HG03175 (cell line): ENCODE data around the gene C11orf58.

Experiments
- ATAC-seq: cut with Tn5 transposase; IDR thresholded peaks from one replicate; pipeline ENCODE4 v1.9.1; 2021; ENCODE audit warnings: mild to moderate bottlenecking, moderate library complexity; ENCODE audit not compliant: unreplicated experiment

Gene C11orf58

DNA sequence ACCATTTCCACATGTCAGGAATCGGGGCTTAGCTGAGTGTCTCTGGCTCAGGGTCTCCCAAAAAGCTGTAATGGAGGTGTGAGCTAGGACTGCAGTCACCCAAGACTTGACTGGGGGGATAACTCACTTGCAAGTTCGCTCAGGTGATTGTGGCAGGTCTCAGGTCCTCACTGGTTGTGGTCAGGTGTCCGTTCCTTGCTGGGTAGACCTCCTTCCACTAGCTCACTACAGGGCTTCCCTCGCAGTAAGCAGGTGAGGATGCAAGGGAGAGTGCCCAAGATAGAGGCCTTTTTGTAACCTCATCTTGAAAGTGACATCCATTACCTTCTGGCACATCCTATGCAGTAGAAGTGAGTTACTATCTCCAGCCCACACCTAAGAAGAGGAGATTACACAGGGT lies 29.5 kb downstream of the C11orf58 start:
- no peak for ATAC-seq

DNA sequence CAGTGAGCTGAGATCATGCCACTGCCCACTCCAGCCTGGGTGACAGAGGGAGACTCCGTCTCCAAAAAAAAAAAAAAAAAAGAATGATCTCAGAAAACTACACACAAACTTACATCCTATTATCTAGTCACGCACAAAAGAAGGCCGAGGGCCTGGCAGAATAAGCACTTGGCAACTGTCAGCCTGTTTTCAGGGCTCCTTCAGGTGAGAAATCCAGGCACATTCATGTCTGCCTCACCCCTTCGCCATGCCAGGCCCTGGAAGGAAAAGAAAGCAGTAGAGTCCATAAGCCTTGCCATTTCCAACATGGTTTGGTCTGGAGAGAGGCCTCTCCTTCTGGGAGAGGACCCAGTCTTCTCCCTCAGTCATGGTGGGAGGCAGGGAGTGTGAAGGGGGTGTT lies 30.9 kb downstream of the C11orf58 start:
- ATAC-seq: no peak

DNA sequence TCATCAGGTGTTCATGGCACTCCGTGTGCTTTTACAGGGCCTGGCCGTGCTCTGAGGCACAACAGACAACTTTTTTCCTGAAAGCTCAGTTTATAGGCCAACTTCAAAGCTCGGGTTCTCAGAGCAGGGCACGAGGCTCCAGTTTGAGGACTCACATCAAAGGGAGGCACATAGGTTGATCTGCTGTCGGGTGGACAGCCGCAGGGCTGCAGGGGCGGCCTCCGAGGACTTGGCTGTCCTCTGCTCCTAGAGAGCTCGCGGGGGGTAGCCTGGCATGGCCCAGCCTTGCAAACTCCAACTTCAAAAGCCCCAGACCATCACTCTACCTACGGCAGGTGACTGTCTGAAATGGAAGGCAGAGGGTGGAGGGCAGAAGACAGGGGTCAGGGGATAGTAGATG lies 31.6 kb downstream of the C11orf58 start:
- no peak for ATAC-seq

DNA sequence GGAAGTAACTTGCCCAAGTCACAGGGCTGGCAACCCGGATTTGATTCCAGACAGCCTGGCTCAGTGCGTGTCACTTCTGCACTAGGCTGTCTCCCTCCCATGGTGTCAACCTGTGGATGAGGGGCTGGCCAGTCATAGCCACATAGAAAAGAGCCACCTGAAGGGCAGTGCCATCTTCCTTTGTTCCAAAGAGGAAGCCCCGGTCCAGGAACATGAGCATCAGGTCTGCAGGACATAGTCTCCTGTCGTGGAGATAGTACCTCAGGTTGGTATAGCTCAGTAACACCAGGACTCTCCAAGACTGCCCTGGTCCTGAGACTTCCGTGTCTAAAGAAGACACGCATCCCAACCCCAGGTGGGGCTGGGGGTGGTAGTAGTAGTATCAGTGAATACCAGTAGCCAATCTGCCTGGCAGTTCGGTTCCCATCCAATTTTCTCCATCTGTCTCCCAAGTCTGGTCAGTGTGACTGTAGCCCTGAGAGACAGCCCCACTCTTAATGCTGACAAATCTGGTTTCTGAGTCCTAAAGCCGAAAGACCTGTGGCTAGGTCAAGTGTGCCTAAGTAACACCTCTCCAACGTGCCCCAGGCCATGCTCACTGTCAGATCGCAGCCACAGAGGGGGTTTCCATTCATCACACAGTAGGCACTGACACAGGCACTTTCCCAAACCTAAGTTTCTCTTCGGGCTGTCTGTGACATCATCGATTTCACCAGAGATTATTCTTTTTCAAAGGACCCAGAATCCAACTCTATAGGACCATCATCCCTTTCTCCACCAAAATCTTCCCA lies 33.1 kb downstream of the C11orf58 start:
- no peak for ATAC-seq

DNA sequence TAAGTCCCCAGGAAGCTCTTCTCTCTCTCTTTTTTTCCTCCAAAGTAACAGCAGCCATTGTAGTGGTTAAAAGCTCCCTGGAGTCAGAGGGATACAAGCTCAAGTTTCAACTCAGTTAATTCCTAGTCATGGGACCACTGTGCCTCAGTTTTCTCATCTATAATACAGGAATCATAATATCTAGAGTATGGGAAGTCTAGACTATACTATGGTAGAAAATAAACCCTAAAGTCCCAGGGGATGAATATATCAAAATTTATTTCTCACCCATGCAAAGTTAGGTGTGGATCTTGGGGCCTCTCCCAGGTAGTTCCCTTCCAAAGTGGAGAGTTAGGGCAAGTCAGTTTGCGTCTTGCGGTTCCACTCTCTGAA lies 33.7 kb downstream of the C11orf58 start:
- no peak for ATAC-seq

DNA sequence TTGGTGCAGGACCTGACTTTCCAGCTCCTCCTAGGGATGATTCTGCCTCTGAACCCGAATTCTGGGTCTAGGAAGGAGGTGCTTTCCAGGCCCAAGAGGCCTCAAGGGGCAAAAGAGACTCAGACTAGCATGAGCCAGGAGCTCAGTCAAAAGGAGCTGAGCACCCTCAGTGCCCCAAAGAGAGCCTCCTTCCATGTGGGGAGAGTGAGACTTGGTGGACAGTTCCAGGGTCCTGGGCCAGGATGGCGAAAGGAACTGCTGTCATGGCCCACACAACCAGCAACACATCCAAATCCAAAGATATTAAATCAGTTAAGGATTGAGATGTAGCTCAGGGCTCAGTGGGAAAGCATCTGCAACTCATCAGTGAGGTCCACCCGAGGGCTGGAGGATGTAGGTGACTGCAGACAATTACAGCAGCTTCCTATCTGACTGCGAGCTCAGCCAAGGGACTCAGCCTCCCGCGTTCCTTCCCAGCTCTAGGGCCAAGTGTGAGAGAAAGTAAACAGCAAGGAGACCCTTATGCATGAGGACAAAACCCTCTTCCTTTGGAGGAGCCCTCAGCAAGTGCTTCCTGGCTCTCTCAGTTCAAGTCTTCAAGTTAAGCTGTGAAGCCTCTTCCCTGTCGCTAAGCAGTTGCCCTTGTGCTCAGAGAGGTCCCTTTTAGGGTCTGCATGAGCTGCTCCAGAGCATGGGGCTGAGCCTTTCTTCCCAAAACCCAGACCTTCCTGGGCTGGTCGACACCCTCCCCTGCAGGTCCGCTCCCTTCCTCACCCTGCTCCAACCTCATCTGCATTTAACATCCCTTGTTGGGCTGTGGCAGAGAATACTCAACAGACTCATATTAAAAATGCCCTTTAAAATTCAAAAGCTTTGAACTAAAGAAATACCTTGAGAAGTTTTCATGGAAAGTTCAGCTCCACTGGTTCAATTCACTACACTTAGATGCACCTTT lies 35.8 kb downstream of the C11orf58 start:
- no peak for ATAC-seq

DNA sequence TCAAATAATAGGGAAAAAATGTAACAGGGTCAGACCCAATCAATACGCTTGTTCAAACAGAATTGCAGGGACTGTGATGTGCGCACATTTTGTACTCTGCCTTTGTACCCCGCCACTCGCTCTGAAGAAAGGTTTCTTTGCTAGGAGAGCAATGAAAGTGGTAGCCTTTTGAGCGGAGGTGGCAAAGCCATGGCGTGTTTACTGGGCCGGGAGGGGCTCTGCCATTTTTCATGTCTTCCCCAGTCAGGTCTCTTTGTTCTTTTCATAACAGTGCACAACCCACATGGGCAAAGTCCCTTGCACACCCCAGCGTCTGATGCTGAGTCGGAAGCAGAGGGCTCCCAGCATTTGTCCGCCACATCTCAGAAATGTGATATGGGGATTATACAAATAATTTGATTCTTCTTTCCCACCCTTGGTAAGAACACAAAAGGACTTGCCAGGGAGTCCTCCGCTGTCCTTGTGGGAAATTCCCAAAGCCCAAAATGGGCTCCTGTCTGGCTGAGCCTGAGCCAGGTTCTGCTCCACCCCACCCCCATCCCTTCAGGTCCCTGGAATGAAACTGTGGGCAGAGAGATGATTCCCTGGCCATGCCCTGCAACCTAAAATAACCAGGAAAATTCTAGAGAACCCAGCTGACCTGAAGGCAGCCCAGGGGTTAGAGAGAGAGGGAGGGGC lies 36.6 kb downstream of the C11orf58 start:
- no peak for ATAC-seq

DNA sequence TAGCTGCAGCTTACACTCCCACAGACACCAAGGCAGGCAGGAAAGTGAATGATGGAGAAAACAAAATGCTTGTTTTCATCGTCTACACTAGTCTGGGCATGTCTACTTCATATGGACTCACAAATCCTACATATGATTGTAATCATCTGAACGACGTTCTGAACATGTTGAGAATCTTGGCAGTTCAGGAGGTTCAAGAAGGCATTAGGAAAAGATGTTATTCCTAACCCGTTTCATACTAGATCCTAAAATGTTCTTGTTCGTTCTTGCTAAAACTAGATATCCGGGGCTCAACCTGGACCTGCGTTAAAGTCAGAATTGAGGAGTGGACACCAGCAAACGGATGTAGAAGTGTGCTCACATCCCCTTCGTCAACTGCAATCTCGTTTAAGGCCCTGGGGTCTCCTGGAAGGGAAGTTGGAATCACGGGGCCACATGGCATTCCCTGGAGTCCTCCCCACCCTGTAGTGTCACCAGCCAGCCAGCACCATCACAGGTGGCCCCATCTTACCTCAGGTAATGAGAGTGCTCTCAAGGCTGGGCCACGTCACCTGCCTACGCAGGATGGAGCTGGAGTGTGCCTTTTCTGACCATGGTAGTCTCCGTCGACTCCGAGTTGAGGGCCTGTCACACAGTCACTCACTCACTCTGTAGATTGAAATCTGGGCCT lies 37.3 kb downstream of the C11orf58 start:
- ATAC-seq: no peak

DNA sequence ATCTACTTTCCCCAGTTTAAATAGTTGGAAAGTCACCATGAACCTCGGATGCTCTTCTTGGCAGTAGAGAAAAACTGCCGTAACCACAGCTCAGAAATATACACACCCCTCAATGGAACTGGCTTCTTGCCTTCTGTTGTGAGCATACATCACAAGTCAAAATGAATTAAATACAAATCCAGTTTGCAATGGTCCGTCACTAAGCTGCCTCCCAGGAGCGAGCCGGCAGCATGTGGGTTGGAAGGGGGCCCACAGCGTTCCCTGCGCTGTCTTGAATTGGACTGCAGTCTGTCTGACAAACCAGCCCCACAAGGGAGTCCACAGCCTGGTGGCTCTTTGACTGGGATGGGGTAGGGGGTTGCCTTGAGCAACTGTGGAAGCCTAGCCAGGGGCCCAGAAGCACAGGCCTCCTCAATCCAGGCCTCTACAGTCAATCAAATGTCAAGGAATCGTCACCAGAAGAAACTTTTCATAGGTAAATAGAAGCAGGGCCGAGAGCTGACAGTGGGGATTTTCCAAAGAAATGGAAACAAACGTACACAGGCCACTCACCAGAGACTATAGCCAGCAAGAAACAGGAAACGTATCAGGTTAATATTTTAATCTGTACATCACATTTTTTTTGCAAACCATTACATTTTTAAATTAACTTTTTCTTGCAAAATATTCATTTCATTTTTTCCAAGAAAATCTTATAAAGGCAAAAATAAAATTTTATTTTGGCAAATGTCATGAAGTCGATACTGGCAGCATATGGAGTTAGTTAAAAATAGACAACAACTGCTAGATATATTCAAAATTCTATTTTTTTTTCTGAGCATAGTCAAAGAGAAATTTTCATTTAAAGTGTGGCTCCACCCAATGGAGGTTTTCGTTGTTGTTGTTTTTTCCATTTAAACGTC lies 38.5 kb downstream of the C11orf58 start:
- no peak for ATAC-seq

DNA sequence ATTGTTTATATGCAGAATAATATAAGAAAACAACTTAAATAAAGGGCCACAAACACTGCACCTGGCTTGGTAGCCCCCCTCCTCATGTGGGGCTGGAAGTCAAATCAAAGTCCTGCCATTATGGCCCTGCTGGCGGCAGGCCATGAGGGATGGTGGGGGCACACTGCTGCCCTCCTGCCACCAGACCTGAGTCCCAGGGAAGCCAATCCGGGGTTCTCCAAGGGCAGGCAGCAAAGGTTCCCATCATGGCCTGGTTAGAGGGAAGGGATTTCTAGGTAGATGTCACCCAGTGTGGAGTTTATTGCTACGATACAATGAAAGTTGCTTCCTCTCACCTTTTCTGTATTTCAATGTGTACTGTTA lies 39.1 kb downstream of the C11orf58 start:
- ATAC-seq: no peak

DNA sequence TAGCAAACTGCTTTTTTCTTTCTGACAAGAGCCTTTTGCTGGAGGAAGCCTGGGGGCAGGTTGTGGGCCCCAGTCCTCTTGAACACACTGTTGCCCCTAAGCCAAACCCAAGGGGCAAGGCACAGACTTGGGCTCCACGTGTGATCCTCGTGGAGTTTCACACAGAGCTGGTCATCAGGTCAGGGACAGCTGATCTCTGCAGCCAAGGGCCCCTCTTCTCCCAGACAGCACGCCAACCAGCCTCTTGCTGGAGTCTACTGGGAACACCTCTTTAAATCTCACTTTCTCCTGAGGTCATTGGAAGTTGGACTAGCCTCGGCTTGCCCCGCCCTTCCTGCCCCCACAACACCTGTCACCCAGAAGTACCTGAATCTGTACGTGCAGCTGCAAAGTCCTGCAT lies 39.8 kb downstream of the C11orf58 start:
- ATAC-seq: no peak

DNA sequence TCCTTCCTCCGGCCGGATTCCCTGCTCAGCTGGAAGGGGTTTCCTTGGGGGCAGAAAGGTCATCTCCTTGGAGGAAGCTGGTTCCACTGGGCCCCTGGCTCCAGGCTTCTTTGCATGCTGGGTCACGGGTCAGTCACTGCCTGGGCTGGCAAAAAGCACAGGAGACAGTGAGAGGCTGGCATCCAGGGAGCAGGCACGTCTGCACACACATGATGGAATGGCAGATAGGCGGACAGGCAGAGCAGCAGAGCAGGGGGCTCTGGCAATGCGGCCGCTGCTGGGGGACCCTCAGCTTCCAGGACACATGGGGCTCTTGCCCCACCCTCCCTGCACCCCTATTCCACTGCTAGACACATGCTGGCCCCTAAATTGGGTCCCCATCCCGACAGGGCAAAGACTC lies 40.4 kb downstream of the C11orf58 start:
- no peak for ATAC-seq

DNA sequence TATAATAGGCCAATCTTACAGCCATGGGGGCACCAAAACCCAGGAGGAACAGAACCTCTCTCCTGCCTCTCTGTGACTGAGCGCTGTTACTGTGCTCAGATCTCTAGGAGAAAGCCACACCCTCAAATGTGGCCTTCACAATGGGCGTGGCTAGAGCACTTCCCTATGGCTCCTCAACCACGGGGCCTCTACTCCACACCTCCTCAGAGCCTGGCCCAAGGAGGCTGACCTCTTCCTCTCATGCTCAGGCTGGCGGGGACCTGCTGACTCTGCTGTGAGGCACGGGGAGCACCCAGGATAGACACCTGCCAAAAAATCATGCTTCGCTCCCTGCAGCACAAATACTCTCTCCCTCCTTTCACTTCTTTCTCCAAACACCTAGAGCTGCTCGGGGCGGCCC lies 41.0 kb downstream of the C11orf58 start:
- no peak for ATAC-seq

DNA sequence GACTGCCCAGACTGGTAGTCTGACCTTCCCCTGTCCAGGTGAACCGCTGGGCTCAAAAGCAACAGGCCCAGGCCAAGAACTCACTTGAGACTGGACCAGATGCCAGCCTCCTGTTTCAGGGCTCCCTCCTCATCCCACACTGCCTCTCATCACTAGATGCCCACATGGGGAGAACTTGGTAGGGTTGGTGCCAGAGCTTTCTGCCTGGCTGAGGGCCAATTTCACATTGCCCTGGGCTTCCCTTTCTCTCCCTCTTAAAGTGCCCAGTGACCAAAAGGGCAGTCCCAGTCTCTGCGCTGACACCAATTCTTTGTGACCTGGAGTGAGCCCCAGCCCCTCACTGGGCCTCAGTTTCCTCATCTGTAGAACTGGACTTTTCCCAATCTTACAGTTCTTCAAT lies 41.7 kb downstream of the C11orf58 start:
- ATAC-seq: no peak

DNA sequence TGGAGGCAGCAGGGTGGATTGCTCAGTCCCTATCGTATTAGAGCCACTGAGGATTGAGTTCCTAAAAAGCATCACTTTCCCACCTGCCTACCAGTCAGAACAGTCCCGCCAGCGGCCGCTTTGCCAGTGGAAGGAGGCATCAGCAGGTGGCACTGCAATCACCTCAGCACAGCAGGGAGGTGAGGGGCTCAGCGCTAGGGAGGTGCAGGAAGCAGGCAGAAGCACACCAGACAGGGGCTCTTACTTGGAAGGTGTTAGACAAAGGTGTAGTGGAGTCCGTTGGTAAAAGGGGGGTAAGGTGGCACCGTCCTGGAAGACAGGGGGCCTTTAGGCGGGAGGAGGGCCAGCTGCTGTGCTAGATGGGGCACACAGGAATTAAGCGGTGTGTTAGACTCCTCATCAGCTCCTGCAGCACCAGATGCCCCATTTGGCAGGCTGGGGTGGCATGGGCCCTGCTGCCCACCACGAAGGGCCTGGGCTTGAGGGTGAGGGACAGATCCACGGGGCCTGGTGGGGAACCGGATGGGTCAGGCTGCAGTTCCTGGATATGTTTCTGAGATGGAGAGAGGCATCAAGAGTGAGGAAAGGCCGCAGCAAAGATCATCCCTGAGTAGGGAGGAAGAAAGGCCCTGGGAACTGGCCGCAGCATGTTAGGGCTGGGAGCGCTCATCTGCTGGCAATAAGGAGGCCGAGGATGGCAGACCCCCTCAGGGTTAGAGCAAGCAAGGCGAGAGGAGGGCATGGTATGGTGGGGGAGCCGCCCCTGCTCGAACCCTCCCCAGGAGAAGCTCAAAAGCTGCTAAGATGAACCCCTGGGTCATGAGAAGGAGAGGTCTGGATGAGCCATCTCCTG lies 42.5 kb downstream of the C11orf58 start:
- ATAC-seq: no peak

DNA sequence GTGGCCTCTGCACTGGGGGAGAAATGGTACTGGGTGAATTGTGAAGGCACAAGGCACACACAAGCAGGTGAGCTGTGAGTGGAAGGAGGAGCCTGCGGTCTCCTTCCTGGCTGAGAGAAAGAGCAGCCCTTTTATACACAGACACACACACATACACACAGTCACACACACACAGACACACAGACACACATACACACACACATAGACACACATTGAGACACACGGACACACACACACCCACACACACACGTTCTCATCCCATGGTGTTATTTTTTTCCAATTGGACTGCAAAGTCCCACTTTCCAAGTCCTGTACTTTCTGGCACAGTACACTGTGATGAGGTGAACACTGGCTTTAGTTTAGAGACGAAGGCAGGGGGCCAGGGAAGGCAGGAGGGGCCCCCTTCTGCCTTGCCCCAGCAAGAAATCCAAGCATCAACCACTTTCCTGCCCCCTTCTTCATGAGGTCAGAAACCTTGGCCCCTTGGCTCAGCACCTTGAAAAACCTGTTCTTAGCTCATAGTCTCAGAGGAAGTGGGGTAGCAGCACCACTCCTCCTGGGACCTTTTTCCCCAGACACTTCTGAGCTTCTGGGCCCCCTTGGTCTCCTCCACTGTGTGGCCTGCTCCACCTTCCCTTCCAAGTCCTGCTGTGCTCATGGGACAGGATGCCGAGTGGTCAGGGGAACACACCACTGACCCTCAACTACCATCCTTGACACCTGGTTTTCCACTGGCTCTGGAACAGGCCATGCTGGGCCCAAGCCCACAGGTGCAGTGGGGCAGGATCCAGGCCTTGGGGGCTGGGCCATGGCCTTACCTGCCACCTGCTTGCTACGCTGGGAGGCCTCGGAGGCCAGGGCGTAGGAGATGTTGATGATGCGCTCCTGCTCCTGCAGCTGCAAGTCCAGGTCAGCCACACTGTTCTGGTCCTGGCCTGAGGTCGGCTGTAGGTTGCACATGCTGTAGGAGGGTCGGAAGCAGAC lies 43.8 kb downstream of the C11orf58 start:
- no peak for ATAC-seq

DNA sequence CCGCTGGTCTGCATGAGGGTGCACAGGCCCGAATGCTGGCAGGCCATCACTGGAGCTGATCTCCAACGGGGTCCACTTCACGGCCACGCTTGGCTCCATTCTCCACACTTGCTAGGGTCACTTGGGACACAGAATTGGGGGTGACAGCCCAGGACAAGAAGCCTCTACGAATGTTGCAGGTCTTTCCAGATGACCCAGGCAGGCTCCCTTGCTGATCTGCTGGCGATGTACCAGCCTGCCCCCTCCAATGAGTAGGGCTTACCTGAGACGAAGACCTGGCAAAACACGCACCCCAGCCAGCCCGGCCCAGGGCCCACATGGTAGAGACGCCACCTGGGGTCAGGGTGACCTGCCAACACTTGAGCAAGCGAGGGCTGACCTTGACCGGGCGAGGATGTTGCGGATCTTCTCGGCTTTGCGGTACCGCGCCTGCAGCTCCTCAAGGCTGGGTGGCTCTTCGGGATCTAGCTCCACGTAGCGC lies 44.9 kb downstream of the C11orf58 start:
- no peak for ATAC-seq

DNA sequence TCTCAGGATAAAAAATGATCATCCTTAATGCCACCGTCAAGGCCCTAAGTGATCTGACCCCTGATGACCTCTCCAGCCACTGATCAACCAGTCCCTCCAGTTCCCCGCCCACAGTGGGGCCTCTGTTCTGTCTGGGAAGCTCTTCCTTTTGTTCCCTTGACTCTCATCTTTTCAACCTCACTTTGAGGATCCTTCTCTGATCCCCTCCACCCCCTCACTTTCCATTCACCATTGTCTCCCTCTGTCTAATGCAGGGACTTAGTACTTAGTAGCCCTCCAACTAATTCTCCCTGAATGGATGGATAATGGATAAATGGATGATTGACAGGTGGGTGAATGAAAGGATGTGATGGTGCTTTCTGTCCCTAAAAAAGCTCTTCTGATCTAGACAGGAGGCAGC lies 45.6 kb downstream of the C11orf58 start:
- ATAC-seq: no peak
